PC-9 (cell line): ENCODE results near the gene C7orf33.

ENCODE experiments used
- EZH2 ChIP-seq: fragments of 200-600 bp; sonication (generic); IDR thresholded peaks from 2 replicates; pipeline ENCODE4 v1.8.0; 2017; ENCODE audit warnings: antibody characterized with exemption, low read depth
- TF ChIP-seq, protein P1 (sequence below): fragments of 200-600 bp; sonication (generic); conservative IDR thresholded peaks from 2 replicates; pipeline ENCODE4 v1.6.1; 2017; ENCODE audit warnings: mixed run types, antibody characterized with exemption, mild to moderate bottlenecking, moderate library complexity

DNA sequence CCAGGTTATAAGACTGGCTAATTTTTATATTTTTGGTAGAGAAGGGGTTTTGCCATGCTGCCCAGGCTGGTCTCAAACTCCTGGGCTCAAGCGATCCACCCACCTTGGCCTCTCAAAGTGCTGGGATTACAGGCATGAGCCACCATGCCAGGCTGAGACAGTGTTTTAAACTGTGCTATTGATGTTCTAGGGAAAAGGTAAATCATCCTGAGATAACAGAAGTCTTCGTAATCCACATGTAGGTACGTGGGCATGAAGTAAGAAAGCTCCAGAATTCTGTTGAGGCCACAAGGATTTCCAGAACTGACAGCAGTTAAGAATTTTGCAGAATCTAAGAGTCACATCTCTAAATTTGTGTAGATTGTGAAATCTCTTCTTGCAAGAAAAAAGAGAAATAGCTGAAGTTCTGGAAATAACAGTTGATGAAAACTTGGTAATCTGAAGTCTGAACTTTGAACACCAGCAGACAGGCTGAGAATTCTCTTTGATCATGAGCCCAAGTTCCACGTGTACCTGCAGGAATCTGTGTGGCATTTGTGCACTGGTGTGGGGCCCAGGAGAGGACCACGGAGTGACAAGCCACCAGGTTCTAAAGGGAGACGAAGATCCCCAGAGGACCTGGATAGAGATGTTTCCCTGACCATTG is 24.6 kb downstream of the C7orf33 start:
- TF ChIP-seq, protein P1, sequence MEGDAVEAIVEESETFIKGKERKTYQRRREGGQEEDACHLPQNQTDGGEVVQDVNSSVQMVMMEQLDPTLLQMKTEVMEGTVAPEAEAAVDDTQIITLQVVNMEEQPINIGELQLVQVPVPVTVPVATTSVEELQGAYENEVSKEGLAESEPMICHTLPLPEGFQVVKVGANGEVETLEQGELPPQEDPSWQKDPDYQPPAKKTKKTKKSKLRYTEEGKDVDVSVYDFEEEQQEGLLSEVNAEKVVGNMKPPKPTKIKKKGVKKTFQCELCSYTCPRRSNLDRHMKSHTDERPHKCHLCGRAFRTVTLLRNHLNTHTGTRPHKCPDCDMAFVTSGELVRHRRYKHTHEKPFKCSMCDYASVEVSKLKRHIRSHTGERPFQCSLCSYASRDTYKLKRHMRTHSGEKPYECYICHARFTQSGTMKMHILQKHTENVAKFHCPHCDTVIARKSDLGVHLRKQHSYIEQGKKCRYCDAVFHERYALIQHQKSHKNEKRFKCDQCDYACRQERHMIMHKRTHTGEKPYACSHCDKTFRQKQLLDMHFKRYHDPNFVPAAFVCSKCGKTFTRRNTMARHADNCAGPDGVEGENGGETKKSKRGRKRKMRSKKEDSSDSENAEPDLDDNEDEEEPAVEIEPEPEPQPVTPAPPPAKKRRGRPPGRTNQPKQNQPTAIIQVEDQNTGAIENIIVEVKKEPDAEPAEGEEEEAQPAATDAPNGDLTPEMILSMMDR, result no peak
- TF ChIP-seq EZH2, result no peak
